Adipocyte (in vitro differentiated cells): ENCODE results near the gene KDM4F.

ENCODE experiments used
- DNase-seq: peaks from one replicate; pipeline ENCODE4 v3.0.0-alpha.2; 2015; ENCODE audit warnings: low read depth
- H3K27me3 ChIP-seq: replicated peaks from 2 replicates; pipeline ENCODE4 v1.7.0; 2013; ENCODE audit warnings: mild to moderate bottlenecking, low read length, moderate library complexity; ENCODE audit not compliant: control insufficient read depth, insufficient read depth
- H3K36me3 ChIP-seq: 2 replicates; pipeline ENCODE4 v1.7.0; 2013; ENCODE audit warnings: low read length, mild to moderate bottlenecking, moderate library complexity; ENCODE audit not compliant: control insufficient read depth, insufficient read depth, severe bottlenecking
- H3K4me1 ChIP-seq: 2 replicates; pipeline ENCODE4 v1.7.0; 2013; ENCODE audit warnings: mild to moderate bottlenecking, low read length, moderate library complexity; ENCODE audit not compliant: control insufficient read depth, insufficient read depth
- H3K4me3 ChIP-seq: 2 replicates; pipeline ENCODE4 v1.7.0; 2013; ENCODE audit warnings: mild to moderate bottlenecking, low read length, moderate library complexity
- H3K9ac ChIP-seq: 2 replicates; pipeline ENCODE4 v1.7.0; 2013; ENCODE audit warnings: mild to moderate bottlenecking, low read length, moderate library complexity
- H3K9me3 ChIP-seq: 2 replicates; pipeline ENCODE4 v1.7.0; 2013; ENCODE audit warnings: mild to moderate bottlenecking, low read length, moderate library complexity; ENCODE audit not compliant: control insufficient read depth

KDM4F gene

DNA sequence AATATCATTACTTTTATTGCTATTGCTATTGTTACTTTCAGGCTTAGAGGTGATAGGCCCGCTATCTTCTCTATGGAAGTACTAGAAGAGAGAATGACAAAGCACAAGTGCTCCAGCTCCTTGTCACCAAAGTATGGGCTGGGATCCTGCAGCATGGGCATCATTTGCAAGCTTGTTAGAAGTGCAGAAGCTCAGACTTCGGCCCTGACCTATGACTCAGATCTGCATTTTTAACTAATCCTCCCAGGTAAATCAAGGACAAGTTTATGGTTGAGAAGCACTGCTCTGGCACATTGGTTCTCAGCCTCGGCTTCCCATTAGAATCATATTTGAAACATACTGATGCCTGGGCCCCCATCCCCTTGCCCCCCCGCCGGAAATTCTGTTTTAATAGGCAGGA is 31.8 kb downstream of the KDM4F start:
- H3K4me3 ChIP-seq = no peak overlapping the region
- no peaks in the 10 kb centered on the region for H3K36me3 ChIP-seq
- no peaks in the 10 kb centered on the region for H3K27me3 ChIP-seq
- H3K4me1 ChIP-seq = peaks cover 20% of the 10 kb centered on the region
- H3K9ac ChIP-seq = no peak overlapping the region
- H3K9me3 ChIP-seq = no peaks in the 10 kb centered on the region
- DNase-seq = no peak

- H3K27me3 ChIP-seq = no peaks in the 10 kb centered on the region
- no peaks in the 10 kb centered on the region for H3K9me3 ChIP-seq
- peak; percentile 45 for DNase-seq
- no peaks in the 10 kb centered on the region for H3K36me3 ChIP-seq
- no peak overlapping the region for H3K9ac ChIP-seq
- peaks cover 16% of the 10 kb centered on the region for H3K4me1 ChIP-seq
- no peak overlapping the region for H3K4me3 ChIP-seq
These were observed 32.2 kb downstream of the KDM4F start for GRCh38 chr11:95081412-95081811.

DNA sequence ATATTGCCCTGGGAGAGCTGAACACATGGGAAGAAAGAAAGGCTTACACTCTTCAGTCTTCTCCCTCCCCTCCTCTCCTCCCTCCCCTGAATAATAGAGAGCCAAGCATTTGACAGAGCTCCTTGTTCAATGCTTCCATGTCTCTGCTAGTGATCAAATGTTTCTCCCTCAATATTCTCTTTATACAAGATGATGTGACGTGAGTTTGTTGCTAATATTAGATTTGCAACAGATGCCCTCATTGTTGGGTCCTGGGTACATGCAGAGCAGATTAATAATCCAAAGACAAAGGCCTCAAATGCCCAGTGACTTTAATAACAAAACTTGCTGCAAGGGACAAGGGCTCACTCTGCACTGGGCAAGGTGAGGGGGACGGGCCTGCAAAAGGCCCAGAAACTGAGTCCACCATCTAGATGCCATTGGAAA is 33.4 kb downstream of the KDM4F start:
- Histone ChIP-seq H3K9ac (no peak overlapping the region), H3K36me3 (no peaks in the 10 kb centered on the region), H3K9me3 (no peaks in the 10 kb centered on the region), H3K4me1 (peaks cover 8% of the 10 kb centered on the region), H3K4me3 (no peak overlapping the region), H3K27me3 (no peaks in the 10 kb centered on the region)
- no peak for DNase-seq

DNA sequence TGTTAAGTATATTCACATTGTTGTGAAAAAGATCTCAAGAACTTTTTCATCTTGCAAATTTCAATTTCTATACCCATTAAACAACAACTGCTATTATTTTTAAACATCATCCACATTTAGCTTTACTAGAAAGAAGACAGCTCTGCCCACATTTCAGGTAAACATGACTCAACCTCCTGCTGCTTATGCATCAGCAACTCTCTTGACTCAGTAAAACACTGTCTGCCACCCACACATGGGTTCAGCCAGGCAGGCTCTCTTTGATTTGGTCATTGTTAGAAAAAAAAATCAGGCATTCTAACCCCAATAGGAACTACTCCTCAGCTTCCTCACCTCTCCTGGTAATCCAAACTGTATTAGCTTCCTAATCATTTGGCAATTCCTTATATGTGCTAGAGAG is 35.3 kb downstream of the KDM4F start:
- no peaks in the 10 kb centered on the region for H3K9me3 ChIP-seq
- DNase-seq = peak; percentile 44
- peaks cover 5% of the 10 kb centered on the region for H3K4me1 ChIP-seq
- H3K27me3 ChIP-seq = no peaks in the 10 kb centered on the region
- no peak overlapping the region for H3K9ac ChIP-seq
- H3K36me3 ChIP-seq = no peaks in the 10 kb centered on the region
- H3K4me3 ChIP-seq = no peak overlapping the region

GRCh38 chr11:95085117-95085816 is 36.0 kb downstream of the KDM4F start:
- no peaks in the 10 kb centered on the region for H3K27me3 ChIP-seq
- H3K4me3 ChIP-seq = no peak overlapping the region
- peaks cover 5% of the 10 kb centered on the region for H3K4me1 ChIP-seq
- no peaks in the 10 kb centered on the region for H3K9me3 ChIP-seq
- no peak overlapping the region for H3K9ac ChIP-seq
- no peaks in the 10 kb centered on the region for H3K36me3 ChIP-seq
- DNase-seq = no peak

GRCh38 chr11:95086151-95086550 is 36.9 kb downstream of the KDM4F start:
- peaks cover 14% of the 10 kb centered on the region for H3K4me1 ChIP-seq
- H3K36me3 ChIP-seq = no peaks in the 10 kb centered on the region
- no peak for DNase-seq
- no peak overlapping the region for H3K9ac ChIP-seq
- no peaks in the 10 kb centered on the region for H3K27me3 ChIP-seq
- H3K4me3 ChIP-seq = no peak overlapping the region
- no peaks in the 10 kb centered on the region for H3K9me3 ChIP-seq

DNA sequence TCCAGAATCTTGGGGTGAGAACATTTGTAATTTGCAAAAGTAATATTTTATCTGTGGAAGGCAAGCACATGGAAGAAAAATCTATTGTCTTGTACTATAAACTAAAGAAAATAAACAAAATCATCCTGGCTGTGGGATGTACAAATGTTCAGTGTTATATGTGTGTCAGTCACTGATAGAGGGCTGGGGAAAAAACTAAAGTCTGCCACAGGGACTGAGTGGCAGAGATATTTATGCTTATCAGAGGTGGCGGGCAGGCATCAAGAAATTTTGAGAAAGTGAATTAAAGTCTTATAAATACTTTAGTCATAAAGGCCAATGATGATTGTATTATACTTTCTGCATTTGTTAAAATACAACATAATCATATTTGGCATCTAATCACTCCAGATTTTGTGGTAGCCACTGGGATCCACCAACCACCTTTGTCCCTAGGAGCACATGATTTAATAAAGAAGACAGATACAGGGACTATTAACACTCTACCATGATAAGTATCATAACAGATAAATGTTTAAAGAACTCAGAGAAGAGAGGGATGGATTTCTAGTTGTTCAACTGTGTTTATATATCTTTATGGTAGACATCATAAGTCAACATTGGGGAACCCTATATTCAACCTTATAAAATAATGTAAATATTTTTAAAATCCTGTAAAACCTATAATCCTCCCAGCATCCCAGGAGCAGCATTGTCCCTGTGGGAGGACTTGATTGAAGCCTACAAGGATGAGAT is 37.8 kb downstream of the KDM4F start:
- Histone ChIP-seq H3K4me1 (peaks cover 14% of the 10 kb centered on the region), H3K4me3 (no peak overlapping the region), H3K9me3 (no peaks in the 10 kb centered on the region), H3K27me3 (no peaks in the 10 kb centered on the region), H3K36me3 (no peaks in the 10 kb centered on the region), H3K9ac (no peak overlapping the region)
- DNase-seq = no peak

- Histone ChIP-seq H3K9me3 (no peaks in the 10 kb centered on the region), H3K4me3 (peak overlapping the region; percentile 87), H3K36me3 (no peaks in the 10 kb centered on the region), H3K27me3 (no peaks in the 10 kb centered on the region), H3K9ac (peak overlapping the region; percentile 90), H3K4me1 (peaks cover 33% of the 10 kb centered on the region)
- DNase-seq = no peak
These were observed 39.9 kb downstream of the KDM4F start for GRCh38 chr11:95088946-95089619.

DNA sequence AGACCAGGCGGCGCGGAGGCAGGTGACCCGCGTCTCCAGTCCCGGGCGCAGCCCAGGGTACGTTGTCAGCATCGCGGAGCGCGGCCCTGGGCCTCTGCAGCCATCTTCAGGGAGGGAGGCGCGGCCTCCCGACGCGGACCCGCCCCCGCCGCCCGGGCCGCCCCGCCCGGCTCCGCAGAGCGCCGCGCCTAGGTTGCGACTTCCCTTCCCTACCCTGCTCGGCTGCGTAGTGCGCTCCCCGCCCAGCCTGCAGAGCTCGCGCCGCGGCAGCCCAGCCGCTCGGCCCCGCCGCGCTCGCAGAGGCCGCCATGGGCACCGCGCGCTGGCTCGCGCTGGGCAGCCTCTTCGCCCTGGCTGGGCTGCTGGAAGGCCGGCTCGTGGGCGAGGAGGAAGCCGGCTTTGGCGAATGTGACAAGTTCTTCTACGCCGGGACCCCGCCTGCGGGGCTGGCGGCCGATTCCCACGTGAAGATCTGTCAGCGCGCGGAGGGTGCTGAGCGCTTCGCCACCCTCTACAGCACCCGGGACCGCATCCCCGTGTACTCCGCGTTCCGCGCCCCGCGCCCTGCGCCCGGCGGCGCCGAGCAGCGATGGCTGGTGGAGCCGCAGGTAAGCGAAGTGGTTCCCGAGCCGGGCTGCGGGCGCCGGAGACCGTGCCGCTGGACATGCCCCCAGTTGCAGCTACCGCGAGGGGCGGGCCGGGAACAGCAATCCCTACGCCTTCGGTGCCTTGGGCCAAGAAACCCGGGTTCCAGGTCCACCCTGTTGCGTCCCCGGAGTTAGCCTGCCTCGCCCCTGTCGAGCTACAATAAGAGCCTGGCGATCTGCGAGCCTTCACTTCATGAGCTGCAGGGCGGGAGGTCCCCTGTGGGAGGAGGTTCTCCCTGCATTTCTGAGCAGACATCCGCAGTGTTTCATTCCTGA is 40.7 kb downstream of the KDM4F start, which contains the start of gene ENDOD1:
Gene ENDOD1, plus strand, starts transcription at position 227 of the 923 bp plus-strand sequence. Its CDS starts 82 bp downstream, at position 309.
- H3K27me3 ChIP-seq = no peaks in the 10 kb centered on the region
- H3K9ac ChIP-seq = peak within 1 kb of the TSS; percentile 90
- H3K36me3 ChIP-seq = no peaks in the 10 kb centered on the region
- H3K4me3 ChIP-seq = peak within 1 kb of the TSS; percentile 87
- no peaks in the 10 kb centered on the region for H3K9me3 ChIP-seq
- H3K4me1 ChIP-seq = peaks cover 40% of the 10 kb centered on the region
- DNase-seq = peak; percentile 94

GRCh38 chr11:95091663-95092180 is 42.5 kb downstream of the KDM4F start:
- DNase-seq = no peak
- Histone ChIP-seq H3K27me3 (no peaks in the 10 kb centered on the region), H3K4me3 (no peak overlapping the region)

More at GRCh38 chr11:95091663-95092180, 42.5 kb downstream of the KDM4F start:
- Histone ChIP-seq H3K36me3 (no peaks in the 10 kb centered on the region), H3K9ac (no peak overlapping the region), H3K9me3 (no peaks in the 10 kb centered on the region), H3K4me1 (peaks cover 58% of the 10 kb centered on the region)
